ENCODE measurements around the gene POU2AF2.
"Not testable (repeated sequence)": the region's sequence is repeated elsewhere in the genome, so short reads cannot be mapped to it uniquely, and the experiment has no call there.

POU2AF2 gene

GRCh38 chr11:111303461-111303860 is 57.9 kb downstream of the POU2AF2 start:
- DNase-seq (ENCODE audit: low spot score): no peak

- no peak for DNase-seq (ENCODE audit: low spot score)
These were observed 59.8 kb downstream of the POU2AF2 start for GRCh38 chr11:111305162-111305802.

GRCh38 chr11:111305876-111306275 is 60.4 kb downstream of the POU2AF2 start:
- no peak for DNase-seq (ENCODE audit: low spot score)

GRCh38 chr11:111306321-111306720 is 60.8 kb downstream of the POU2AF2 start:
- no peak for DNase-seq (ENCODE audit: low spot score)

GRCh38 chr11:111307472-111308108 is 62.1 kb downstream of the POU2AF2 start:
- DNase-seq (ENCODE audit: low spot score): no peak

- DNase-seq (ENCODE audit: low spot score): no peak
These were observed 62.6 kb downstream of the POU2AF2 start for GRCh38 chr11:111308140-111308539.

- no peak for DNase-seq (ENCODE audit: low spot score)
These were observed 63.8 kb downstream of the POU2AF2 start for GRCh38 chr11:111309215-111309915.

GRCh38 chr11:111310088-111310487 is 64.6 kb downstream of the POU2AF2 start:
- DNase-seq (ENCODE audit: low spot score): no peak

GRCh38 chr11:111310723-111311122 is 65.2 kb downstream of the POU2AF2 start:
- DNase-seq (ENCODE audit: low spot score): no peak

GRCh38 chr11:111312076-111312475 is 66.6 kb downstream of the POU2AF2 start:
- DNase-seq (ENCODE audit: low spot score): no peak

GRCh38 chr11:111319296-111319695 is 73.8 kb downstream of the POU2AF2 start:
- DNase-seq (ENCODE audit: low spot score): no peak

GRCh38 chr11:111320199-111320598 is 74.7 kb downstream of the POU2AF2 start:
- DNase-seq (ENCODE audit: low spot score): not testable (repeated sequence)

GRCh38 chr11:111320728-111321568 is 75.4 kb downstream of the POU2AF2 start:
- DNase-seq (ENCODE audit: low spot score): no peak

- no peak for DNase-seq (ENCODE audit: low spot score)
These were observed 77.0 kb downstream of the POU2AF2 start for GRCh38 chr11:111322534-111322933.

GRCh38 chr11:111324277-111324720 is 78.8 kb downstream of the POU2AF2 start:
- DNase-seq (ENCODE audit: low spot score): no peak

- DNase-seq (ENCODE audit: low spot score): no peak
These were observed 79.7 kb downstream of the POU2AF2 start for GRCh38 chr11:111325259-111325658.

- no peak for DNase-seq (ENCODE audit: low spot score)
These were observed 81.3 kb downstream of the POU2AF2 start for GRCh38 chr11:111326824-111327223.

- DNase-seq (ENCODE audit: low spot score): no peak
These were observed 82.5 kb downstream of the POU2AF2 start for GRCh38 chr11:111327908-111328624.

GRCh38 chr11:111329306-111330204 is 84.0 kb downstream of the POU2AF2 start:
- DNase-seq (ENCODE audit: low spot score): no peak

GRCh38 chr11:111330234-111330893 is 84.8 kb downstream of the POU2AF2 start:
- no peak for DNase-seq (ENCODE audit: low spot score)

Measured in RKO (cell line).